Measurements from ENCODE around the gene PRMT5. TPM values are rescaled to one million over a fixed set of nuclear protein-coding genes. Genes with fewer than 3 reads are reported as not detected.
"Not testable (repeated sequence)": the region's sequence is repeated elsewhere in the genome, so short reads cannot be mapped to it uniquely, and the experiment has no call there.

Gene PRMT5
- total RNA-seq, 2 experiments from 2014 or later = 15.6 to 19.3 TPM

DNA sequence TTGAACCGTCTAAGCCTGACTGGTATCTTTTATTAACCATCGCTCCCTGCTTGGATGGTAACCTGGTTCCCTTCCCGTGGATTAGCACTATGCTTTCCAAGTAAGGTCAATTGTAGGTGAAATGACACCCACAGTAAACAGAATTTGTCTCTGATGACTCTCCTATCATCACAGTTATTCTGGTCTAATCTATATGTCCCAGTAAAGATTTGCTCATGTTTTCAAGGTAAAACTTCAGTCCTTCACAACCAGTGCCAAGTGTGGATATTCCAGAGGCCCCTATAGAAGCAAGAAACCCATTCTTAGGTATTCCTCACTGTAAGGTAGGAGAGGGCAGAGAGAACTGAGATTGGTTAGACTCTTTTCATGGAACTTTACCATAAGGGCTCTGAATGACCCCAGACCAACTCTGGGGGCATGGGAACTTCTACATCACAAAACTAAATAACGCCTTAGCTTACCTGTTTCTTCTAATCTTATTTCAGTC lies 37.6 kb upstream of the PRMT5 start:
- Mint-ChIP-seq H3K4me1 (ENCODE audit: low read depth) (no peaks in the 10 kb centered on the region), H3K27ac (no peak overlapping the region), H3K9me3 (no peaks in the 10 kb centered on the region), H3K4me3 (no peak overlapping the region), H3K36me3 (ENCODE audit: low read depth) (no peaks in the 10 kb centered on the region), H3K27me3 (no peaks in the 10 kb centered on the region)
- Histone ChIP-seq H3K4me3 (ENCODE audit: low read length) (no peak overlapping the region), H3K9me3 (ENCODE audit: control insufficient read depth in 1 of 2, insufficient read depth in 1 of 2, low read length in 2 of 2) (no peaks in the 10 kb centered on the region), H3K27me3 (ENCODE audit: control insufficient read depth in 1 of 2, insufficient read depth in 2 of 2, low read length in 2 of 2) (no peaks in the 10 kb centered on the region), H3K27ac (ENCODE audit: low read depth in 1 of 2, low read length in 2 of 2) (no peak overlapping the region), H3K36me3 (ENCODE audit: insufficient read depth, low read length) (no peaks in the 10 kb centered on the region), H3K4me1 (ENCODE audit: insufficient read depth, low read length) (no peaks in the 10 kb centered on the region)
- intact Hi-C loops (cut with DNase I, micrococcal nuclease) = no loop called here
- ChIA-PET POLR2A (no interaction called here), CTCF (interaction anchor here (0.7 kb wide), 1 partner anchor 19 kb away, joined by 3 read pairs; no protein-coding TSS in a partner anchor)
- no peak for ATAC-seq (ENCODE audit: poor library complexity)
- DNase-seq = no peak
- TF ChIP-seq, protein P1, sequence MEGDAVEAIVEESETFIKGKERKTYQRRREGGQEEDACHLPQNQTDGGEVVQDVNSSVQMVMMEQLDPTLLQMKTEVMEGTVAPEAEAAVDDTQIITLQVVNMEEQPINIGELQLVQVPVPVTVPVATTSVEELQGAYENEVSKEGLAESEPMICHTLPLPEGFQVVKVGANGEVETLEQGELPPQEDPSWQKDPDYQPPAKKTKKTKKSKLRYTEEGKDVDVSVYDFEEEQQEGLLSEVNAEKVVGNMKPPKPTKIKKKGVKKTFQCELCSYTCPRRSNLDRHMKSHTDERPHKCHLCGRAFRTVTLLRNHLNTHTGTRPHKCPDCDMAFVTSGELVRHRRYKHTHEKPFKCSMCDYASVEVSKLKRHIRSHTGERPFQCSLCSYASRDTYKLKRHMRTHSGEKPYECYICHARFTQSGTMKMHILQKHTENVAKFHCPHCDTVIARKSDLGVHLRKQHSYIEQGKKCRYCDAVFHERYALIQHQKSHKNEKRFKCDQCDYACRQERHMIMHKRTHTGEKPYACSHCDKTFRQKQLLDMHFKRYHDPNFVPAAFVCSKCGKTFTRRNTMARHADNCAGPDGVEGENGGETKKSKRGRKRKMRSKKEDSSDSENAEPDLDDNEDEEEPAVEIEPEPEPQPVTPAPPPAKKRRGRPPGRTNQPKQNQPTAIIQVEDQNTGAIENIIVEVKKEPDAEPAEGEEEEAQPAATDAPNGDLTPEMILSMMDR (IDR thresholded peaks at IDR 0.05) = no peak

DNA sequence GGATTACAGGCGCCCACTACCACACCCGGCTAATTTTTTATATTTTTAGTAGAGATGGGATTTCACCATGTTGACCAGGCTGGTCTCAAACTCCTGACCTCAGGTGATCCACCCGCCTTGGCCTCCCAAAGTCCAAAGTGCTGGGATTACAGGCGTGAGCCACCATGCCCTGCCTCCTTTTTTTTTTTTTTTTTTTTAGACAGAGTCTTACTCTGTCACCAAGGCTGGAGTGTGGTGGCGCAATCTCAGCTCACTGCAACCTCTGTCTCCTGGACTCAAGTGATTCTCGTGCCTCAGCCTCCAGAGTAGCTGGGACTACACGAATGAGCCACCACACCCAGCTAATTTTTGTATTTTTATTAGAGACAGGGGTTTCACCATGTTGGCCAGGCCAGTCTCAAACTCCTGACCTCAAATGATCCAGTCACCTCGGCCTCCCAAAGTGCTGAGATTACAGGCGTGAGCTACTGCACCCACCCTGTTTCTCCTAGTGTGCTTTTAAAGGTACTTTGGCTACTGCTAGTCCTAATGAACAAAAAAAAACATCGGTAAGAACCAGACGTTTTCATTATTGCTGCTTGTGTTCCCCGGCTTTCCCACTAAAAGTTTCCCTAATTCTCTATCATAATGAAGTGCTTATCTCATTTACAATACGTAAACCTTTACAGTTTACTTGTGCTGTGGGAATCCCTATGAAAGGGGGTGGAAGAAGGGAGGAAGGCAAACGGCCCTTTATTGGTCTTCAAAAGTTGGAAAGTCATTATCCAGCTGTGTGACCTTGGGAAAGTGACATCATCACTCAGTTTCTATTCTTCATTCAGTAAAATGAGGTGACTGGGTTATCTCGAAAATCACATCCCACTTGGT lies 37.0 kb upstream of the PRMT5 start:
- DNase-seq; H3K9me3 Mint-ChIP-seq; H3K4me1 Mint-ChIP-seq (ENCODE audit: low read depth); ATAC-seq (ENCODE audit: poor library complexity); H3K9me3 ChIP-seq (ENCODE audit: control insufficient read depth in 1 of 2, insufficient read depth in 1 of 2, low read length in 2 of 2); H3K27ac ChIP-seq (ENCODE audit: low read depth in 1 of 2, low read length in 2 of 2); H3K4me3 ChIP-seq (ENCODE audit: low read length); H3K36me3 Mint-ChIP-seq (ENCODE audit: low read depth); H3K27me3 Mint-ChIP-seq; H3K4me3 Mint-ChIP-seq; H3K36me3 ChIP-seq (ENCODE audit: insufficient read depth, low read length); intact Hi-C loops (cut with DNase I, micrococcal nuclease); H3K27ac Mint-ChIP-seq; H3K27me3 ChIP-seq (ENCODE audit: control insufficient read depth in 1 of 2, insufficient read depth in 2 of 2, low read length in 2 of 2); H3K4me1 ChIP-seq (ENCODE audit: insufficient read depth, low read length): not testable (repeated sequence)
- ChIA-PET POLR2A (interaction anchor here (0.6 kb wide), 1 partner anchor 17 kb away, joined by 4 read pairs; no protein-coding TSS in a partner anchor), CTCF (interaction anchor here (0.7 to 2.0 kb wide), 2 partner anchors 20 kb away, joined by 3 to 5 read pairs; no protein-coding TSS in a partner anchor)

DNA sequence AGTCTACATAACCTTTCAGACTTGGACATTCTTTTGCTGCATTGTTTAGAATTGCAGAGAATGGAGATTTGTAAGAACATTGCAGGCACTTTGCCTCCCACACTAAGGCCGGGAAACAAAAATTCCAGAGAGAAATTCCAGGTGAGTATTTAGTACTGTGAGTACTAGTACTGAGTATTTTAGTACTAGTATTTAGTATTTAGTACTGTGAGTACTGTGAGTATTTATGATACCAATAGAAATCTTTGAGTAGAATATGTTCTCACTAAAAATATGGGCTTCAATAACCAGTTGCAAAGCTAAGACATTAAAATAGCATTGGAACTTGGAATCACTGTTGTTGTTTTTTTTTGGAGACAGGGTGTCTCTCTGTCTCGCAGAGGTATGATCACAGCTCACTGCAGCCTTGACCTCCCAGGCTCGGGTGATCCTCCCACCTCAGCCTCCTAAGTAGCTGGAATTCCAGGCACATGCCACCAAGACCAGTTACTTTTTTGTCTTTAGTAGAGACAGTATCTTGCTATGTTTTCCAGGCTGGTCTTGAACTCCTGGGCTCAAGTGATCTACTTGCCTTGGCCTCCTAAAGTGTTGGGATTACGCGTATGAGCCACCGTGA lies 33.0 kb upstream of the PRMT5 start:
- Histone ChIP-seq H3K36me3 (ENCODE audit: insufficient read depth, low read length) (no peaks in the 10 kb centered on the region), H3K9me3 (ENCODE audit: control insufficient read depth in 1 of 2, insufficient read depth in 1 of 2, low read length in 2 of 2) (no peaks in the 10 kb centered on the region), H3K4me1 (ENCODE audit: insufficient read depth, low read length) (peaks cover 9% of the 10 kb centered on the region), H3K4me3 (ENCODE audit: low read length) (no peak overlapping the region), H3K27me3 (ENCODE audit: control insufficient read depth in 1 of 2, insufficient read depth in 2 of 2, low read length in 2 of 2) (no peaks in the 10 kb centered on the region), H3K27ac (ENCODE audit: low read depth in 1 of 2, low read length in 2 of 2) (no peak overlapping the region)
- TF ChIP-seq, protein P1 (IDR thresholded peaks at IDR 0.05) = no peak
- intact Hi-C loops (cut with DNase I, micrococcal nuclease) = no loop called here
- no peaks in the 10 kb centered on the region for H3K9me3 Mint-ChIP-seq
- no peak for DNase-seq
- ChIA-PET POLR2A (interaction anchor here (0.8 to 1.2 kb wide), 2 partner anchors 45 to 79 kb away, joined by 3 to 4 read pairs; partner anchors contain the start of gene REM2), CTCF (interaction anchor here (1.0 to 1.1 kb wide), 2 partner anchors 24 to 32 kb away, joined by 3 read pairs; no protein-coding TSS in a partner anchor)
- ATAC-seq (ENCODE audit: poor library complexity) = no peak
- no peak overlapping the region for H3K27ac Mint-ChIP-seq
- no peaks in the 10 kb centered on the region for H3K36me3 Mint-ChIP-seq (ENCODE audit: low read depth)
- H3K27me3 Mint-ChIP-seq = no peaks in the 10 kb centered on the region
- no peaks in the 10 kb centered on the region for H3K4me1 Mint-ChIP-seq (ENCODE audit: low read depth)
- no peak overlapping the region for H3K4me3 Mint-ChIP-seq
